GM19238 (cell line): Measurements from ENCODE around the gene BAIAP2L2.

ENCODE experiments used
- DNase-seq: peaks from one replicate; pipeline ENCODE4 v3.0.0; 2011; ENCODE audit warnings: low spot score; ENCODE audit not compliant: insufficient read length

Gene BAIAP2L2

GRCh38 chr22:38107692-38108515, 2.6 kb downstream of the BAIAP2L2 start:
- DNase-seq: no peak

- DNase-seq: no peak
Measured at GRCh38 chr22:38106814-38107578, 3.5 kb downstream of the BAIAP2L2 start.

GRCh38 chr22:38104084-38104483, 6.4 kb downstream of the BAIAP2L2 start:
- no peak for DNase-seq

- no peak for DNase-seq
Measured at GRCh38 chr22:38103641-38104040, 6.8 kb downstream of the BAIAP2L2 start.

DNA sequence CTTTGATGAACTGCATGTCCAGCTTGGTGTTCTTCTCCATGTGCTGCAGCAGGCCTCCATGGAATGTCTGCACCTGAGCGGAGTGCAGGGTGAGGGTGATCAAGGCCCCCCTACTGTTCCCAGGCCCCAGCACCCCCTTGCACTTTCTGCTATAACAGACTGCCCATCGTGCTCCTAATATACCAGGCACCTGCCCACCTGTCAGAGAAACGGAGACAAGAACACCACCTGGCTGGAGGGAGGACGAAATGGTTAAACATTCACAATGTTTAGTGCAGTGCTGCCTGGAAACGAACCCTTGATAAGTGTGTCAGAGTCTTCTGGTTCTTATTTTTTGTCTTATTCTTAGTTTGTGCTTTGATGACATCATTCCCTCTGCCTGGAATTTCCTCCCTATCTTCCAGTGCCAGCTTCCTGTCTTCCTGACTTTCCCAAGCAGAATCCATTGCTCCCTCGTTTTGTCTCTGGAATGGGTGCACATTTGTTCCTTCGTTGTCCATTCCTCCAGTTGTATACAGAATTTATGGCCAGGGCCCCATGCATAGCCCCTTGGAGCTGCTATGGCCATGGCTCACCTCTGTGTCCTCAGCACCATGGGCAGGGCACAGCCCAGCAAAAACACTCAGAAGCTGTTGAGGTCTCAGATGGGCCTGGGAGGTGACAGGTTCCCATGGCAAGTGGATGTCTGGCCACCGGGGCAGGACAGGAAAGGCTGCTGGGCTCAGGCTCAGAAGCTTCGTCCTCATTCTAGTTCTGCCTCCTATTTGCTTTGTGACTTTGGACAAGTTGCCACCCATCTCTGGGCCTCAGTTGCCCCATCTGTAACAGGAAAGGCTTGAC, 11.9 kb downstream of the BAIAP2L2 start:
- no peak for DNase-seq

DNA sequence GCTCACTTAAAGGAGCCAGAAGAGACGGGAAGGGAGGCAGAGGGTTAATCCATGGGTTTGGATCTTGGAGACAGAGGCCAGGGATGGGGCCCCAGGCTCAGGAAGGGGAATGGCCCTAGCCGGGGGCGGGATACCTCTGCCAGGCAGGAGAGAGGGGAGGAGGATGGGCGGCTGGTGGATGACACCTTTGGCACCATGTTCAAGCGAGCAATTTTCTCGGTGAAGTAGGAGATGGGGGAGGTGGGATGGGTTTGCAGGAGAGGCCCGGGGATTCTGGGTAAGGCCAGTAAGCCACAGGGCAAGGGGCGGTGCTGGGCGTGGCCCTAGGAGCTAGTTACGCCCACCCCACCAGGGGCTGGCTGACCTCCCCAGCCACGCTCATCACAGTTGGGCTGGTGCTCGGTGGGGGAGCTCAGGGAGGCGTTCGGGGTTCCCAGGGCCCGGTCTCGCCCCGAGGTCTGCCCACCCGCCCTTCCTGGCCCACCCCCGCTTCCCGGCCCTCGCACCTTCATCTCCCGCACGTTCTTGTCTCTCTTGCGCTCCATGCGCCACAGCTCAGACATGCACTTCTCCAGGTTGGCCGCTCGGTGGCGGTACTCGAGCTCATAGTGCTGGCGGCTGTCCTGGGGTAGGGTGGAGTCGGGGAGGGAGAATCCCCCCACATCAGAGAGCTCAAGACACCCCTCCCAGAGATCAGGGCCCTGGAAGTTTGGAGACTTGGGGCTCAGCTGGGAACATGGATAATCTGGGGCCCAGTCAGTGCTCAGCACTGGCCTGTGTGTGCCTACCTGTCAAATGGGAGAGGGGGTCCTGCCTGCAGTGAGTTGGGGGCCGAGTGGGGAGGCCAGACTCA, 12.7 kb downstream of the BAIAP2L2 start:
- DNase-seq: no peak

GRCh38 chr22:38097058-38097457, 13.4 kb downstream of the BAIAP2L2 start:
- DNase-seq: no peak

DNA sequence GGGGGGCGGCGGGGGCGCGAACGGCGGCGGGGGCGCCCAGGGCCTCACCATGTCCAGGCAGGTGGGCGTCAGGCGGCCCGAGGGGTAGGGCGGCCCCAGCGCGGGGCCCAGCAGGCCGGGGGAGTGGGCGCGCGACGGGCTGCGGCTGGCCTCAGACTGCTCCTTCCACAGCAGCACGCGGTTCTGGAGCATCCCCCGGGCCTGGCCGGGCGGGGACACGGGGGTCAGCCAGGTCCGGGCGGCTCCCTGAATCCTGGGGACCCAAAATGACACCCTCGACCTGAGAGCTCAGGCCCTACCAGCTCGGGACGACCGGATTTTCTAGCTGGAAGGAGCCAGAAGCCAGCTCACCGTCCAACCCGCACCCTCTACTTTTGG, 21.0 kb downstream of the BAIAP2L2 start:
- DNase-seq: no peak

GRCh38 chr22:38088629-38089473, 21.6 kb downstream of the BAIAP2L2 start:
- no peak for DNase-seq

DNA sequence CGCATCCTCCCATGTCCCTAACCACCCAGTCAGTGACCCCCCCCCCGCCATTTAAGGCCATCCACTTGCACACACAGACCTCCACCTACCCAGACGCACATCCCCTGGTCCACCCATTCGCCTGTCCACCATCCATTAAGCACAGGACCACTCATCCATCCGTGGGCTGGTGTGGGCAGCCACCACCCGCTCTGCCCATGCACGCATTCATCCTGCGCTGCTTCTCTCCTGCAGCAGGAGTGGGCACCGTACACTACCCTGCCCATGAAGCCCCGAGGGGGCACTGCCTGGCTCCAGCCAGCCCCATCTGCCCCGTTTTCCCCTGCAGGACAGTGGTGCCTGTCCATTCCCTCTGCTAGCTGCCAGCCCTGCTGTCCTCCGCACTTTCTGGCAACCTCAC, 22.6 kb downstream of the BAIAP2L2 start:
- DNase-seq: no peak

DNA sequence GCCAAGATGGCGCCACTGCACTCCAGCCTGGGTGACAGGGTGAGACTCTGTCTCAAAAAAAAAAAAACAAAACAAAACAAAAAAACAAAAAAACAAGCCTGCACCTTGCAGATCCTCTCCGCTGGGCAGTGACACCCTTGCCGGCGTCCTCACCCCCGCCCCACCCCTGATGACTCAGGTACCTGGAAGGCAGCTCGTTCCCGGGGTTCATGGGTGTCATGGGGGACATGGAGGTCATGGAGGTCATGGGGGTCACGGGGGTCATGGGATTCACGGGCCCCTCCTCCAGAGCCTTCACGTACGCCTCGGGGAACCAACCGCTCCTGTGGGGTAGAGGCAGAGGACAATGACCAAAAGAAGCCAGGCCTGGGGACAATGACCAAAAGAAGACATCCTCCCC, 23.5 kb downstream of the BAIAP2L2 start:
- DNase-seq: no peak

DNA sequence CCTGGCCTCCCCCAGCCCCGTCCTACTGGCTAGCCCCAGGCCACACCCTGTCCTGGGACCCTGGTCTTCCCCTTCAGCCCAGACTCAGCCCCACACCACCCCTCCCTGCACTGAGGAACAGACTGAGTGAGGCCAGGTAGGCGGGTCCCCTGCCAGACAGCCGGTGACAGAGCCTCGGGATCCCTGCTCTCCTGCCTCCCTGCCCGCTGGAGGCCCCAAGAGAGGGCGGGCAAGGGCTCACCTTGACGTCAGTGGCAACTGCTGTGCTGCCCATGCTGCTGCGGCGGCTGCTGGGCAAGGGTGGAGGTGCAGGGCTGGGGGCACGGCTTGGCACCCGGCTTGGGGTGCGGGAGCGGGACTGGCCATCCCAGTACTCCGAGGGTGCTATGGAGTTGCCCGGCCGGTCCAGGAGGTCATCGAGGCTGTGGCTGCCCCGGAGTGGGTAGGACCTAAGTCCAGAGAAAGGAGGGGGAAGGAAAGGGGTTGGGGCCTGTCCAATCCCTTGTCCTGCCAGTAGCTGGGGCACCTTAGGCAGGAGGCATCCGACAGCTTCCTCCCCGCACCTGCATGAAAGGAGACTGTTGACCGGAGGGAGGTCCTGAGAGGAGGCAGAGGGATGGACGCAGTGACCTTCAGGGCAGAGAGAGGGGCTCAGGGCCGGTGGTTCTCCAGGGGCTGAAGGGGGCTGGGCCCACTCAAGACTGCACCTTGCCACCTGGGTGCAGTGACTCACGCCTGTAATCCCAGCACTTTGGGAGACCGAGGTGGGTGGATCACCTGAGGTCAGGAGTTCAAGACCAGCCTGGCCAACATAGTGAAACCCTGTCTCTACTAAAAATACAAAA, 24.3 kb downstream of the BAIAP2L2 start:
- DNase-seq: no peak

GRCh38 chr22:38085501-38085900, 25.0 kb downstream of the BAIAP2L2 start:
- DNase-seq: no peak

- DNase-seq: no peak
Measured at GRCh38 chr22:38085056-38085455, 25.4 kb downstream of the BAIAP2L2 start.

DNA sequence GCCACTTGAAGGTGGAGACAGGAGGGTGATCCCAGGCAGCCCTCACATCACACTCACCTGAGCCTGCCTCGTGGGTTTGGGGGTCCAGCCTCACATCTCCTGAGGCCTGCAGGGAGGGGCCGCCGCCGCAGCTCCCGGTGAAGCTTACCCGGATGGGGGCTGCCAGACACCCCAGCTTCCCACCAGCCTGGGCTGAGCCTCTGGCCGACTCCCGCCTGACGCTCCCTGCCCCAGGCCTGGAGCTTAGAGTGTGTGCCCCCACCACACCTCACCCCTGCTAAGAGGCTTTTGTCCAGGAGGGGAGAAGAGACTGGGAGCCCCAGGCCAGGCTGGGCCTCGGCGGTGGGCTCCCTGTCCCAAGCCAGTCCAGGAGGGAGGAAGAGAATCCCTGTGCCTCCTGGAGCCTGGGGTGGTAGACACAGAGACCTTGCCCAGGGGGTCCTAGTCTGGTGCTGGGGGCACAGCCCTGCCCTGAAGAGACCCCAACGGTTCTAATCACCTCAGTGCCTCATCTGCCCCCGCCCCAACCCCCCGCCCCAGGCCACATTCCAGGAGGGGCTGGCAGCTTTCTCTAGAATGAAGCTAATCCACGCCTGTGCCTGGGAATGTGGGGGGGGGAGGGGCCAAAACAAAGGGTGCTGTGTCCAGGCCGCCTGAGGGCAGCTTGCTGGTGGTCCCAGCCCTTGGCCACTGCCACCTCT, 26.4 kb downstream of the BAIAP2L2 start, which contains the start of gene SLC16A8:
TSS of gene SLC16A8 (minus strand) at position 254 of the 701 bp plus-strand sequence. CDS start 1,311 bp downstream, outside the sequence.
- DNase-seq: no peak

DNA sequence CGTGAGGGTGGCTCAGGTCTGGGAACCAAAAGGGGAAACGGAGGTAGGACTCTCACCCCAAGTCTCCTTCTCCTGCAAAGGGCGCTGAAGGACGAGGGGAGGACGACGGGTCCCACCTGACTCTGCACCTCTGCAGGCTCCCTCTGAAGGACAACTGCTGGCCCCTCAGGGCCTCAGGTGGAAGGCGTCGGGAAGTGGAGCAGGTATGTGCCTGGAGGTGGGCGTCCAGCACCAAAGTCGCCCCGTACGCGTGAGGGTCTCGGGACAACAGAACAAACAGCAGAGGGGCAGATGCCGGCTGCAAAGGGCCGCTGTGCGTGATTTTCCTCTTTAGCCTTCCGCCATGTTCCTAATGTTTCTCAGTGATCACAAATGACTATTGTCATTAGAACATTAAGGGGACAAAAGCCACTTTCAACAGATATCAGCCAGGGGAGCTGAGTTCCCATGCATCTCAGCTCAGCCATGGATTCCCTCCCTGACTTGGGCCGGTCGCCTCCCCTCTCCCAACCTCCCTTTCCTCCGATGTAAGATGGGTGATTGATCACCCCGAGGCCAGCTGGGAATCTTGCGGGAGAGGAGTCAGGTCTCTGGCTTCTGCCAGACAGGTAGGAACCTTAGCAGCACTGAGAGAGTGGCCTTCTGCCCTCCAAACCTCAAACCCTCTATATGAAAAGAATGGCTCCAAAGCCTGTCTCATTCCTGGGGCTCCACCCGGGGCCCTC, 27.3 kb downstream of the BAIAP2L2 start:
- DNase-seq: no peak

- no peak for DNase-seq
Measured at GRCh38 chr22:38081941-38082828, 28.3 kb downstream of the BAIAP2L2 start.
